ENCODE measurements around the gene SLC39A3.

Gene SLC39A3

GRCh38 chr19:2768365-2769132 is 28.7 kb upstream of the SLC39A3 start:
- no peak for DNase-seq

- no peak for DNase-seq
Measured at GRCh38 chr19:2767688-2768087, 27.9 kb upstream of the SLC39A3 start.

- no peak for DNase-seq
Measured at GRCh38 chr19:2766594-2767372, 27.0 kb upstream of the SLC39A3 start.

GRCh38 chr19:2765376-2765775 is 25.6 kb upstream of the SLC39A3 start:
- no peak for DNase-seq

GRCh38 chr19:2764945-2765344 is 25.1 kb upstream of the SLC39A3 start:
- DNase-seq = no peak

- no peak for DNase-seq
Measured at GRCh38 chr19:2763687-2764086, 23.9 kb upstream of the SLC39A3 start.

- DNase-seq = no peak
Measured at GRCh38 chr19:2762783-2763496, 23.1 kb upstream of the SLC39A3 start.

- DNase-seq = no peak
Measured at GRCh38 chr19:2761876-2762782, 22.3 kb upstream of the SLC39A3 start.

- DNase-seq = no peak
Measured at GRCh38 chr19:2761309-2761677, 21.5 kb upstream of the SLC39A3 start.

GRCh38 chr19:2759965-2760364 is 20.1 kb upstream of the SLC39A3 start:
- no peak for DNase-seq

- no peak for DNase-seq
Measured at GRCh38 chr19:2759362-2759761, 19.5 kb upstream of the SLC39A3 start.

- no peak for DNase-seq
Measured at GRCh38 chr19:2758601-2759313, 18.9 kb upstream of the SLC39A3 start.

- DNase-seq = no peak
Measured at GRCh38 chr19:2756921-2757881, 17.4 kb upstream of the SLC39A3 start.

GRCh38 chr19:2756477-2756876 is 16.7 kb upstream of the SLC39A3 start:
- no peak for DNase-seq

- DNase-seq = no peak
Measured at GRCh38 chr19:2755811-2756210, 16.0 kb upstream of the SLC39A3 start.

- DNase-seq = no peak
Measured at GRCh38 chr19:2755448-2755705, 15.6 kb upstream of the SLC39A3 start.

GRCh38 chr19:2754659-2755447 is 15.0 kb upstream of the SLC39A3 start:
- no peak for DNase-seq

- DNase-seq = no peak
Measured at GRCh38 chr19:2751438-2751830, 11.6 kb upstream of the SLC39A3 start.

- DNase-seq = no peak
Measured at GRCh38 chr19:2750808-2751437, 11.1 kb upstream of the SLC39A3 start.

GRCh38 chr19:2747349-2747748 is 7.5 kb upstream of the SLC39A3 start:
- DNase-seq = no peak

Measured in NCI-H524 (cell line).